ENCODE measurements around the gene ALG12.

DNA sequence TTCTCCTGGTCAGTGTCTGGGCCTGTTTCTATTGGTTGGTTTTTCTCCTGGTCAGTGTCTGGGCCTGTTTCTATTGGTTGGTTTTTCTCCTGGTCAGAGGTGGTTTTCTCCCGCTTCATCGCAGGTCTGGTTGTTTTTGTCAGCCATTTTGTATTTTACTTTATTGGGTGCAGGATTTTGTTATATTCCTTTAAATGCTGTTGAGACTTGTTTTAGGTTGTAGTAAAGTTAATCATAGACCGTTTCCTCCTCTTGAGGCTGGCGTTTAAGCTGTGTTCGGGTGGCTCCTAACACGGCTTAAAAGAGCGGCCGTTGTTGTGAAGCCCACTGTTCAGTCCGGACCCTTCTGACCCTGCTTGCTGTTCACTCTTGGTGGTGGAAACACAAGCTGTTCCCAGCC lies 38.4 kb downstream of the ALG12 start:
- TF ChIP-seq, protein P1, sequence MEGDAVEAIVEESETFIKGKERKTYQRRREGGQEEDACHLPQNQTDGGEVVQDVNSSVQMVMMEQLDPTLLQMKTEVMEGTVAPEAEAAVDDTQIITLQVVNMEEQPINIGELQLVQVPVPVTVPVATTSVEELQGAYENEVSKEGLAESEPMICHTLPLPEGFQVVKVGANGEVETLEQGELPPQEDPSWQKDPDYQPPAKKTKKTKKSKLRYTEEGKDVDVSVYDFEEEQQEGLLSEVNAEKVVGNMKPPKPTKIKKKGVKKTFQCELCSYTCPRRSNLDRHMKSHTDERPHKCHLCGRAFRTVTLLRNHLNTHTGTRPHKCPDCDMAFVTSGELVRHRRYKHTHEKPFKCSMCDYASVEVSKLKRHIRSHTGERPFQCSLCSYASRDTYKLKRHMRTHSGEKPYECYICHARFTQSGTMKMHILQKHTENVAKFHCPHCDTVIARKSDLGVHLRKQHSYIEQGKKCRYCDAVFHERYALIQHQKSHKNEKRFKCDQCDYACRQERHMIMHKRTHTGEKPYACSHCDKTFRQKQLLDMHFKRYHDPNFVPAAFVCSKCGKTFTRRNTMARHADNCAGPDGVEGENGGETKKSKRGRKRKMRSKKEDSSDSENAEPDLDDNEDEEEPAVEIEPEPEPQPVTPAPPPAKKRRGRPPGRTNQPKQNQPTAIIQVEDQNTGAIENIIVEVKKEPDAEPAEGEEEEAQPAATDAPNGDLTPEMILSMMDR (IDR thresholded peaks at IDR 0.05): no peak
- no peak for TF ChIP-seq POLR2A (IDR thresholded peaks at IDR 0.05)

Data from esophagus squamous epithelium (tissue), 4 donors.